ENCODE results near the gene PYGM. TPM values are rescaled to one million over a fixed set of nuclear protein-coding genes. Genes with fewer than 3 reads are reported as not detected.
A peak's percentile ranks its signal among the peaks of the same experiment; 100 is the strongest.

Gene PYGM
- total RNA-seq, 8 experiments from 2014 or later, result 0.31 to 12.8 (median 2.2) TPM

DNA sequence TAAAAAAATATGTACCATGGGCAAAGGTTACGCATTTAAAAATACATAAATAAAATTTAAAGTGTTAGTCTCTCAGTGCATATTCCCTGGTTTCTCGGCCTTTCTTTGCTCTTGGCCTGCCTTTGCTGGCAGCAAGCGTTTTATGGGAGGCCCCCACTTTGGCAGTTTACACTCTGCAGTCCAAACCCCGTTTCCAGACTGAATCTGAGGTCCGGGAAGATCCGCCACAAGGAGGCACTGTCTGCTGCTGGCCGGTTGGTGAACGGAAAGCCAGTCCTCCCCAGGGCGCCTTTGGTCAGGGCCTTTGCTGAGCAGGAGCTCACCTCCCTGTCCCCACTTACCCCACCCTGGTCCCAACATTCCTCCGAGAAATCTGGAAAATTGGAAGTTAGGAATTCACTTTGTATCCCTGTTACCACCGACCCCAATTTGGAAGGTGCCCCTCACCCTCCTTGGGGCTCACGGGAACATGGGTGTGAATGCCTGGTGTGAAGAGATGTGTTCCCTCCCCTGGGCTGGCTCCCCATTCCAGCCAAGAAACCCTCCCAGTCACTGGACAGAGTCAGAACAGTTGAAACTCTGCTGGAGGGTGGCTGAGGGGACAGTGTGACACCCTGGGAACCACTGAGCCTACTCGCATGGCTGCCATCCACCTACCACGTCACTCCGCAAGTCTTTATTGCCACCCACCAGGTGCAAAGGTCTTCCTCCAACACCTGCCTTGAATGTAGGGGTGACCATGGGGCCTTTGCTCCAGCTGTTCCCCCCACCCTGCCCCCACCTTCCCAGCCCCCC lies 27.9 kb upstream of the PYGM start:
- Histone ChIP-seq H3K4me3 (no peak overlapping the region), H3K27ac (no peak overlapping the region), H3K4me1 (replicated peaks in 1 of 2) (no peaks in the 10 kb centered on the region)
- in situ Hi-C loops (cut with MboI; ENCODE audit: low pct_unique_long_range_greater_than_20kb in 2 of 9, low sequenced_read_pairs in 9 of 9, unreplicated experiment in 9 of 9), result no loop called here
- WGBS, 10 experiments, result 22 to 100% (median 42%) methylated on average over 1 to 9 of the region's 15 CpGs; no CpG with 5 or more reads in 1 of the 10 experiments
- peak; percentile 25 to 90 (median 41) for ATAC-seq (replicated peaks in 6 of 8)

DNA sequence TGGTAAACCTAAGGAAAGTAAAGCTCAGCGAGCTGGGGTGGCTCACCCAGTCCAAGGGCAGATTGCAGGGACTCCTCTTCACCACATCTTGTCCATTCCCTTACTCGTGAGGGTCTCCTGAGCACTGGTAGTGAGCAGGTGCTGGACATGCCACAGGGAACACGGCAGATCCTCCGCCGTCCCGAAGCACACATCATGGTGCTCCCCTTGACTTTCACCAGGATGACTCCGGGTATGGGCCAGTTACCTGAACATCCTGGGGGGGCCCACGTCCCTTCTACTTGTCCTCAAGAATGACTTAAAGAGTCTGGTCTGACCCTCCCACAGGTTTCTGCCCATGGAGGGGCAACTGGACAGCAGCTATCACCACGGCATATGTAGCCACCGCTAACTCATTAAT lies 26.5 kb upstream of the PYGM start:
- in situ Hi-C loops (cut with MboI; ENCODE audit: low pct_unique_long_range_greater_than_20kb in 2 of 9, low sequenced_read_pairs in 9 of 9, unreplicated experiment in 9 of 9), result no loop called here
- Histone ChIP-seq H3K27ac (no peak overlapping the region), H3K4me1 (replicated peaks in 1 of 2) (no peaks in the 10 kb centered on the region), H3K4me3 (no peak overlapping the region)
- 17 to 100% (median 87%) methylated on average over 1 to 7 of the region's 10 CpGs; no CpG with 5 or more reads in 2 of the 10 experiments for whole genome bisulfite sequencing, 10 experiments
- ATAC-seq (replicated peaks in 6 of 8), result no peak

DNA sequence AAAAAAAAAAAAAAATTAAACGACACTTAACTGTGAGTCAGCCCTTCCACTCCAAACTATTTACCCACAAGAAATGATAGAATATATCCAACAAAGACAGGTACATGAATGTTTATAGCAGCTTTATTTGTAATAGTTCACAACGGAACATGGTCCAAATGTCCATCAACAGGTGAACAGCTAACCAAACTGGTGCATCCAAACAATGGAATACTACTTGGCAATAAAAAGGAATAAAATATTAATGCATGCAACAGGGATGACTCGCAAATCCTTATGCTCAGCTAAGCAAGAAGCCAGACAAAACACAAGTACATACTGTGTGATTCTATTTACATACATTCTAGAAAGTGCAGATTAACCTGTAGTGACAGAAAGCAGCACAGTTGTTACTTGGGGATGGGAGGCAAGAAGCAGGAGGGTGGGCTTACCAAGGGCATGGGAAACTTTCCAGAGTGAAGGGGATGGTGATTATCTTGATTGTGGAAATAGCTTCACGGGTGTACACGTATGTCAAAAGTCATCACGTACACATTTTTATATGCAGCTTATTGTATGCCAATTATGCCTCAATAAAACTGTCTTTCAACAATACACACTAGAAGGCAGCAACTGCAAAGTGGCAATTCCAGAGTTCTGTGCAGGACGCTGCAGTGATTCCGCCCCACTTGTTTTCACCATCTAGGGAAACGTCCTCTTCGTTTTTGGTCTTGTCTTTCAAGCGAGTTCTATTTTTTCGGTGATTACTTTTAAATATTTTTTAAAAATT lies 25.2 kb upstream of the PYGM start:
- in situ Hi-C loops (cut with MboI; ENCODE audit: low pct_unique_long_range_greater_than_20kb in 2 of 9, low sequenced_read_pairs in 9 of 9, unreplicated experiment in 9 of 9), result no loop called here
- Histone ChIP-seq H3K4me3 (no peak overlapping the region), H3K27ac (no peak overlapping the region), H3K4me1 (replicated peaks in 1 of 2) (no peaks in the 10 kb centered on the region)
- 75 to 95% (median 88%) methylated on average over 1 to 12 of the region's 12 CpGs for whole genome bisulfite sequencing, 10 experiments
- ATAC-seq (replicated peaks in 6 of 8), result no peak

DNA sequence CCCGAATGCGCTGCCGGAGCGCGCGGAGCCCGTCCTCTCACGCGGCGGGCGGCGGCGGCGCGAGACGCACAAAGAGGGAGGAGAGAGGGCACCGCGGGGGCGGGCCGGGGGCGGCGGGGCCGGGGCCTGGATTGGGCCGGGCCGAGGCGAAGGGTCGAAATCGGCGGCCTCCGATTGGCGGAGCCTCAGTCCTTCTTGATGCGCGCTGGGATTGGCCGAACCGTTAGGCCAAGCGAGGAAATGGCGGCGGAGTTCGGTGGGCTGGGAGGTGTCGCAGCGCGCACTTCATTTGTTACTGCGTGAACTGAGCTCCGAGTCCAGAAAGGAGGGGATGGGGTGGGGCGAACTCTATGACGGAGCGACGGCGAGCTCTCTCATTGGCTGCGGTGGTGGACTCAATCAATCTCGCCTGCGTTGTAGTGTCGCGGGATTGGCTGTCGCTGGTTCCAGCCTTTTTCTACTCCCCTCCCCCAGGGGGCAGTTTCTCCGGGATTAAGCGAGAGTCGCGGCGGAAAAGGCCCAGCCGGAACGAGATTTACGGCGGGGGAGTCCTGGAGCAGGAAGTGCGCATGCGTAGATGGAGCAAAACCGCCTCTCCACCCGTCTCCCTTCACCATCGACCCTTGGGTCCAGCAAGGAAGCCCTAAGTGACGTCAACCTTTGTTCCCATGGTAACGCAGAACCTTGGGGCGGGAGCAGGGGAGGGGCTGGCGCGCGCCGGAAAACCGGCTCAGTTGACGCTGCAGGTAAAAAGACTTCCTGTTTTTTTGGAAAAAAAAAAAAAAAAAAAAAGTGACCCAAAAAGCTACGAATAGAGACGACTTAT lies 18.9 kb upstream of the PYGM start, which contains the start of gene SF1:
TSS of gene SF1 (minus strand) at position 70 of the 826 bp plus-strand sequence. CDS start 150 bp downstream, outside the sequence.
- Histone ChIP-seq H3K27ac (peak within 1 kb of the TSS; percentile 97 to 99), H3K4me3 (peak within 1 kb of the TSS; percentile 65 to 96 (median 93)), H3K4me1 (replicated peaks in 1 of 2) (peaks cover 13 to 16% of the 10 kb centered on the region in 2 donors)
- in situ Hi-C loops (cut with MboI; ENCODE audit: low pct_unique_long_range_greater_than_20kb in 2 of 9, low sequenced_read_pairs in 9 of 9, unreplicated experiment in 9 of 9), result no loop called here
- 0 to 1% (median 0%) methylated on average over 2 to 29 of the region's 80 CpGs for WGBS, 10 experiments
- ATAC-seq (replicated peaks in 6 of 8), result peak; percentile 83 to 92 (median 90)

DNA sequence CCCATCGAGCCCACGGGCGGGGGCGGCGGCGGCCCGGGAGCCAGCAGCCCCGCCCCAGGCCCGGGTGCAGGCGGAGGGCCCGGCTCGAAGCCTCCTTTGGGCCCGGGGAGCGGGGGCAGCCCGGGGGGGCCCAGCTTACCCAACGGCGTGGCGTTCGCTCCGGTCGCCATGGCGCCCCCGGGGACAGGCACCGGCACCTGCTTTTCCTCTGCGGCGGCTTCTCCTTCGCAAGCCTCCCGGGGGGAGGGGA lies 18.4 kb upstream of the PYGM start:
- H3K4me1 ChIP-seq (replicated peaks in 1 of 2), result peaks cover 13 to 16% of the 10 kb centered on the region in 2 donors
- H3K4me3 ChIP-seq, result peak overlapping the region; percentile 65 to 96 (median 93)
- H3K27ac ChIP-seq, result peak overlapping the region; percentile 97 to 99
- in situ Hi-C loops (cut with MboI; ENCODE audit: low pct_unique_long_range_greater_than_20kb in 2 of 9, low sequenced_read_pairs in 9 of 9, unreplicated experiment in 9 of 9), result no loop called here
- peak in 3 of 8 experiments; percentile 0 to 6 (median 3) for ATAC-seq (replicated peaks in 6 of 8)
- no CpG with 5 or more reads among the region's 28 CpGs for WGBS, 10 experiments

DNA sequence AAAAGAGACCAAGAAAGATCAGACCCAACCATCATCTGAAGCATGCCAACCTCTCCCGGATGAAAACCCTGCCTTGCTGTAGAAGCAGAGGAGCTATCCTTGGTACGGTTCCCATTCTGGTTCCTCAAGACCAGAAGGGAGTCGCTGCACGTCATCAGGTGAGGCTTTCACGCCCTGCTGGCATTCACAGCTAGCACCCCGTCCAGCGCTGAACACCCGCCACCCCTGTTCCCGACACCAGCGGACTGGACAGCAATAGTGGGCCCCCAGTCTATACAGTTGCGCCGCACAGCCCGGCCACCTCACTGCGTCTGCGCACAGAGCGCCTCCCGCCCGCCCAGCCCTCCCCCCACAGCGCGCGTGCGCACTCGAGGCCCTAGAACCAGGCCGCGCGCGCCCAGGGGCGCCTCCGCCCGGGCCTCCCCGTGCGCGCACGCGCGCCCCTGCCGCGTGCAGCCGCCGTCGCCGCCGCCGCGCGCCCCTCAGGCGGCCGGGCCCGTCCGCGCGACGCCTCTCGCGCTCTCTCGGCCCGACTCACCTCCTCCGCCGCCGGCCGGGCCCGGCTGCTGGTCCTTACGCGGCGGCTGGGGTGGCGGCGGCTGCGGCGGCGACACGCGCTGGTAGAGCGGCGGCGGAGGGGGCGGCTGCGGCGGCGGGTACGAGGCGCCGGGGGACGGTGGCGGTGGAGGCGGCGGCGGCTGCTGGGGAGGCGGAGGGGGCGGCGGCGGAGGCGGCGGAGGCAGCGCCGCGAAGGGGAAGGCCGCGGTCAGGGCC lies 17.9 kb upstream of the PYGM start:
- peak; percentile 0 to 14 (median 6) for ATAC-seq (replicated peaks in 6 of 8)
- peaks cover 13 to 16% of the 10 kb centered on the region in 2 donors for H3K4me1 ChIP-seq (replicated peaks in 1 of 2)
- in situ Hi-C loops (cut with MboI; ENCODE audit: low pct_unique_long_range_greater_than_20kb in 2 of 9, low sequenced_read_pairs in 9 of 9, unreplicated experiment in 9 of 9), result no loop called here
- 0% methylated on average over 1 to 3 of the region's 98 CpGs; no CpG with 5 or more reads in 6 of the 10 experiments for WGBS, 10 experiments
- peak overlapping the region; percentile 65 to 96 (median 93) for H3K4me3 ChIP-seq
- peak overlapping the region; percentile 97 to 99 for H3K27ac ChIP-seq

DNA sequence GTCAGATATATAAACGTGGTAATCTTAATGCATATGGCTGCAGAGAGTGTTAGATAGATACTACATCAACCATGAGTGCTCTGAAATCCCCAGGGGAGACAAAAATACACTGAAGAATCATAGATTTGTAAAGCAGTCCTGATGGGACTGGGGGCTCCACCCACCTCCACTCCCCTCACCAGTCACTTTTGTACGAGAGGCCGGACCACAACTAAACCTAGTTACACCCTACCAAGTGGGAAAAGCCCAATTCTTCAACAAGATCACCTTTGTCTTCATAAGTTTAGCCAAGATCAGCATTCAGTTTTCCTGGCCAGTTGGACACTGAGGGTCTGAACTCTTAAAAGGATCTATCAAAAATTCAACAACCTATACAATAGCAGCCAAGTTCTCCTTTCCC lies 17.1 kb upstream of the PYGM start:
- ATAC-seq (replicated peaks in 6 of 8), result no peak
- in situ Hi-C loops (cut with MboI; ENCODE audit: low pct_unique_long_range_greater_than_20kb in 2 of 9, low sequenced_read_pairs in 9 of 9, unreplicated experiment in 9 of 9), result no loop called here
- WGBS, 10 experiments, result 0 to 63% (median 33%) methylated on average over 1 to 3 of the region's 3 CpGs; no CpG with 5 or more reads in 2 of the 10 experiments
- no peak overlapping the region for H3K27ac ChIP-seq
- H3K4me3 ChIP-seq, result peak overlapping the region; percentile 65 to 96 (median 93)
- H3K4me1 ChIP-seq (replicated peaks in 1 of 2), result peaks cover 13 to 16% of the 10 kb centered on the region in 2 donors

DNA sequence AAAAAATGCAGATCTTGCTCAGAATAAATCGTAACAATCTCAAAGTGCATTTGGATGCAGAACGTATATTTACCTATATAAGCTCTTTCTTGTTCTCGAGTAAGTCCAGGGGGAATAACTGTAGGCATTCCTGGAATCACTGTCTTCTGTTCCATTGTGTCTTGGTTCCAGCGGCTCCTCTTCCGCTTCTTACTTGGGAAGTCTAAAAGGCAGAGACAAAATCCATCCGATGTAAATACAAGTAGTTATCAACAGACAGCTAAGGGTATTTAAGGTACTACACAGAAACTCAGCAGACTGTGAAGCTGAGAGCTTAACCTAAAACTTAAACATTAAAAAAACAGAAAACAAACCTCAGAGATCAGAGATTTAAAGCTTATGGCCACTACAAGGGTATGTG lies 16.7 kb upstream of the PYGM start:
- Histone ChIP-seq H3K4me3 (peak overlapping the region in 3 of 5 donors; percentile 74 to 96 (median 95)), H3K27ac (no peak overlapping the region), H3K4me1 (replicated peaks in 1 of 2) (peaks cover 13 to 16% of the 10 kb centered on the region in 2 donors)
- 43 to 94% (median 88%) methylated on average over 3 to 6 of the region's 6 CpGs; no CpG with 5 or more reads in 1 of the 10 experiments for WGBS, 10 experiments
- no peak for ATAC-seq (replicated peaks in 6 of 8)
- in situ Hi-C loops (cut with MboI; ENCODE audit: low pct_unique_long_range_greater_than_20kb in 2 of 9, low sequenced_read_pairs in 9 of 9, unreplicated experiment in 9 of 9), result no loop called here

DNA sequence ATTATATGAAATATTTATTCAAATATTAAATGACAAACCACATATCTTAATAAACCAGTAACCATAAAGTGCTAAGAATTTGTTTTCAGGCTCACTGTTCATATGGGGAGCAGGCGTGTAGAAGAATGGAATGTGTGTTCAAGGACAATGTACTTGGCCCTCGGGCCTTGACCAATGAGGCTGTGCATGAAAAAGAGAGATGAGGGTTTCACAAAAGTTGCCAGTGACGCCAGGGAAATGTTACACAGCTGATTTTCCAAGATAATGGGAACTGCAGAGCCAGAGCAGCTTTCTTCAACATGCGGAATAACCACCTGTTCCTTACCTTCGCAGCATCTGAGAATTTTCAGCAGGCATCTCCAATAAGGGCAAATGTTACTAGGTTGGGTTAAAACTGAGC lies 14.4 kb upstream of the PYGM start:
- 75 to 100% (median 90%) methylated on average over 1 to 3 of the region's 5 CpGs; no CpG with 5 or more reads in 1 of the 10 experiments for WGBS, 10 experiments
- in situ Hi-C loops (cut with MboI; ENCODE audit: low pct_unique_long_range_greater_than_20kb in 2 of 9, low sequenced_read_pairs in 9 of 9, unreplicated experiment in 9 of 9), result no loop called here
- H3K4me1 ChIP-seq (replicated peaks in 1 of 2), result peaks cover 7 to 11% of the 10 kb centered on the region in 2 donors
- no peak overlapping the region for H3K27ac ChIP-seq
- H3K4me3 ChIP-seq, result no peak overlapping the region
- ATAC-seq (replicated peaks in 6 of 8), result no peak

DNA sequence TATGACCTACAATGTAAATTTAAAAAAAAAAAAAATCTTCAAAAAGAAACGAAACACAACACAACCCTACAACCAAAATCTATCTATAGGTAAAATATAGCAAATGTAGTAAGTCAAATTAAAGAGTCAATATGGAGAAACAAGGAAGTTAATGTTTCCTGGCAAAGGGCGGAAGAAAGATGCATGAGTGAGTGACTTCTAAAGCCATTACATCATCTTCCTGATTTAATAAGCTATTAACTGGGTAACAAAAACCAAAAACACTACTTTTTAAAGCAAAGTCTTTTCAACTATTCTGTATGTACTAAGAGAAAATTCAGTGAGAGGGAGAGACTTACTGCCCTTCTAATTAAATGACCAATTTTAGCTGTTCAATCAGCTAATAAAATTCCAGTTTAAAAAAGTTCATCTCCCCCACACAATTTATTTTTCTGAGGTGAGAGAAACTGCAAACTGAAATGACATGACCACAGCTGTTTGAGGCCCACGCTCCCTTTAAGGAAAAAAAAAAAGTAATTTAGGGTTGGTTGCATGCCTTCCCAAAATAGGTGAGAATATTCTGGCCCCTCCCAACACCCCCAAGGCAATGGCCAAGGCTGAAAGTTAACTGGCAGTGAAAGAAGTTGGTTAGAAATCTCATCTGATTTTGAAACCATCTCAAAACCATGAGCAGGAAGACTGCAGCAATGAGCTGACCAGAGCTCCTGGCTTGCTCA lies 12.7 kb upstream of the PYGM start:
- WGBS, 10 experiments, result 58 to 100% (median 93%) methylated on average over 2 to 3 of the region's 3 CpGs
- H3K4me3 ChIP-seq, result no peak overlapping the region
- in situ Hi-C loops (cut with MboI; ENCODE audit: low pct_unique_long_range_greater_than_20kb in 2 of 9, low sequenced_read_pairs in 9 of 9, unreplicated experiment in 9 of 9), result no loop called here
- ATAC-seq (replicated peaks in 6 of 8), result peak in 2 of 8 experiments; percentile 20 to 24
- H3K4me1 ChIP-seq (replicated peaks in 1 of 2), result peaks cover 7 to 11% of the 10 kb centered on the region in 2 donors
- no peak overlapping the region for H3K27ac ChIP-seq

DNA sequence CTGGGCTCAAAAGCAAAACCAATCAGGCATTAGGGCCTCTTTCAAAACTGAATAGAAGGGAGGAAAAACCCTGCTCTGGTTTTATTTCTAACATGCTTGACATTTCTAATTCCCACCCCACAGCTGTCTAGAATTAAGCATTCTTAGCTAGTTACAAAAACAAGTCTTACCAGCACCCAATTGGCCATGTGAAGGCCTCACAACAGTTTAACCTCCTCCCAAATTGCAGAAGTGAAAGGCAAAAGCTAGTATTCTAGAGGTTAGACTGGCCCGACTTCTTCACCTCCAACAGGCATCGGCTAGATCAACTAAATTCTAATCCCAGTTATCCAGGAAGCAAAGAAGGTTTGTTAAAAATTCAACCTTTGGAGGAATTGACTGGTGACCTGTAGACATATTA lies 12.1 kb upstream of the PYGM start:
- in situ Hi-C loops (cut with MboI; ENCODE audit: low pct_unique_long_range_greater_than_20kb in 2 of 9, low sequenced_read_pairs in 9 of 9, unreplicated experiment in 9 of 9), result no loop called here
- H3K4me3 ChIP-seq, result no peak overlapping the region
- H3K27ac ChIP-seq, result no peak overlapping the region
- WGBS, 10 experiments, result 71 to 100% (median 88%) methylated on average over 1 to 2 of the region's 2 CpGs; no CpG with 5 or more reads in 2 of the 10 experiments
- ATAC-seq (replicated peaks in 6 of 8), result no peak
- H3K4me1 ChIP-seq (replicated peaks in 1 of 2), result peaks cover 7 to 11% of the 10 kb centered on the region in 2 donors

DNA sequence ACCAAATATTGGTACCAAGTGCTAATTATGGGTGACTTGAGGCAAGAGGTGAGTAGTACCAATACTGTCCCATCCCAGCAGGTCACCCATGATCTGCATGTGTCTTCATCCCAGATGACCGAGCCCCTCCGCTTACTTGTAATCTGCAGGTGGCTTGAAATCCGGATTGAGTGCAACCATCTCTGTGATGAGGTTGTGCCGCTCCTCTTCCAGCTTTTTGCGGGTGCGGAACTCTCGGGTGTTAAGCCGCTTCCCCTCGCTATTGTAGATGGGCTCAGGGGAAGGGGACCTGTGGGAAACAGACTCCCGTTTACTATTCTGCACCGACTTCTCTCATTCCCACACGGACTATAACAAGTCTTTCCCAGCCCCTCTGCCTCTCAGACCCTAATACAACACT lies 10.3 kb upstream of the PYGM start:
- peaks cover 0 to 2% of the 10 kb centered on the region in 2 donors for H3K4me1 ChIP-seq (replicated peaks in 1 of 2)
- ATAC-seq (replicated peaks in 6 of 8), result no peak
- 88 to 100% (median 94%) methylated on average over 1 to 11 of the region's 12 CpGs; no CpG with 5 or more reads in 6 of the 10 experiments for WGBS, 10 experiments
- no peak overlapping the region for H3K4me3 ChIP-seq
- no peak overlapping the region for H3K27ac ChIP-seq
- in situ Hi-C loops (cut with MboI; ENCODE audit: low pct_unique_long_range_greater_than_20kb in 2 of 9, low sequenced_read_pairs in 9 of 9, unreplicated experiment in 9 of 9), result no loop called here
